Heart left ventricle (tissue), 16 donors: ENCODE measurements around the gene CIC. TPM values are rescaled to one million over a fixed set of nuclear protein-coding genes. Genes with fewer than 3 reads are reported as not detected.

ENCODE experiments used
- ATAC-seq, 4 donors: fragments of 200-7000 bp; cut with Tn5 transposase; one replicate each; pipeline ENCODE4 v1.9.1; 2020 to 2022; ENCODE audit warnings: moderate library complexity in 4 of 4, mild to moderate bottlenecking in 3 of 4, moderate number of reproducible peaks in 1 of 4
- DNase-seq, 5 donors: peaks; one replicate each; pipeline ENCODE4 v3.0.0-alpha.2; 2020
- H3K27ac ChIP-seq, 12 donors: fragments of 200-600 bp; sonication (generic) in 4 of 12; one replicate each; pipeline versions ENCODE4 v1.5.0 to v1.8.0; 2016 to 2022; ENCODE audit warnings: mild to moderate bottlenecking in 2 of 12
- H3K27me3 ChIP-seq, 9 donors: fragments of 200-600 bp; sonication (generic) in 2 of 9; one replicate each; pipeline versions ENCODE4 v1.5.1 to v1.8.0; 2016 to 2022; ENCODE audit warnings: mild to moderate bottlenecking in 3 of 9
- H3K36me3 ChIP-seq, 9 donors: fragments of 200-600 bp; sonication (generic) in 2 of 9; one replicate each; pipeline versions ENCODE4 v1.5.0 to v1.8.0; 2018 to 2022; ENCODE audit warnings: mild to moderate bottlenecking in 2 of 9
- H3K4me1 ChIP-seq, 12 donors: fragments of 200-600 bp; sonication (generic) in 4 of 12; one replicate each; pipeline versions ENCODE4 v1.5.0 to v1.8.0; 2016 to 2022; ENCODE audit warnings: mild to moderate bottlenecking in 3 of 12
- H3K4me3 ChIP-seq, 12 donors: fragments of 200-600 bp; sonication (generic) in 4 of 12; one replicate each; pipeline versions ENCODE4 v1.5.0 to v1.8.0; 2017 to 2022; ENCODE audit warnings: mild to moderate bottlenecking in 9 of 12, moderate library complexity in 4 of 12
- H3K9me3 ChIP-seq, 12 donors: fragments of 200-600 bp; sonication (generic) in 4 of 12; one replicate each; pipeline versions ENCODE4 v1.5.0 to v1.8.0; 2016 to 2022; ENCODE audit warnings: mild to moderate bottlenecking in 1 of 12
- CTCF ChIP-seq, 12 donors: fragments of 200-600 bp; sonication (generic) in 4 of 12; IDR thresholded peaks; one replicate each; pipeline versions ENCODE4 v1.5.0 to v1.8.0; 2018 to 2022; ENCODE audit warnings: antibody characterized with exemption in 12 of 12, mild to moderate bottlenecking in 5 of 12
- POLR2A ChIP-seq, 2 donors: fragments of 450-650 bp; IDR thresholded peaks; one replicate each; pipeline ENCODE4 v1.6.1; 2017; ENCODE audit warnings: antibody characterized with exemption in 2 of 2, mild to moderate bottlenecking in 2 of 2, moderate library complexity in 2 of 2
- WGBS, 4 donors: extraction: QIAGEN DNeasy Blood & Tissue Kit in 2 of 4; methylation state at CpG; one replicate each; pipeline versions ENCODE4 v1.1.5 to v1.1.7; 2013 to 2018; 5-methylcytosine and 5-hydroxymethylcytosine counted together
- intact Hi-C, 10 donors: fragments of 100-400 bp; cut with DNase I; formaldehyde crosslinking; loops; one replicate each; pipeline versions ENCODE4 v1.11.1 to v1.14.2; 2022
- polyA plus RNA-seq, 2 donors: library from polyadenylated mRNA; stranded (reverse); fragments of 200-250 nt; gene quantifications; one replicate each; pipeline ENCODE4 v1.2.3, GENCODE V29; 2013
- total RNA-seq, 9 donors: library from RNA; depleted of rRNA in 2 of 9; stranded (reverse); fragments of >200 nt in 2 of 9; fragmentation: NEBNext Ultra II Directional in 3 of 9; extraction: Animal tissue kit (Norgen Biotek cat#: 25700) in 3 of 9; gene quantifications; one replicate each; pipeline versions ENCODE4 v1.1.0 to v1.2.4, GENCODE V29; 2016 to 2023
- donor health status: ischemic (EF 13 %, LVEDD 7.1; RV severe dilation, severe dysfunction).
- donor health status: healthy with polysubstance abuse.
- donor health status: DM: no; HTN: yes; CAD: no.
- donor health status: DM: no; HTN: no; CAD: no.
- donor health status: ischemic (EF 25% LVEDD 6.9; RV normal size, moderate dysfunction).
- donor health status: ischemic (EF 25% LVEDD 5.7; RV mildly dilated, moderate dysfunction).
- donor health status: healthy.
- donor health status: DM: yes; HTN: yes; CAD: no.
- donor health status: ischemic (EF 35%, LVEDD 5.7; RV mildly dilated, moderate dysfunction).
- donor health status: nonischemic (EF 11% LVEDD 7.7; RV severe dilation, severe dysfunction).
- donor health status: DM: yes; HTN: yes; CAD: no.
- donor health status: PGD.
- donor health status: ischemic (EF 29% LVEDD 5.4; RV normal size, mild dysfunction).
- donor health status: nonischemic (EF 23%, LVEDD 6.1; RV moderate dilation, normal function).

CIC gene
- total and polyA plus RNA-seq, 11 donors, result 25.5 to 54.8 (median 31.0) TPM

DNA sequence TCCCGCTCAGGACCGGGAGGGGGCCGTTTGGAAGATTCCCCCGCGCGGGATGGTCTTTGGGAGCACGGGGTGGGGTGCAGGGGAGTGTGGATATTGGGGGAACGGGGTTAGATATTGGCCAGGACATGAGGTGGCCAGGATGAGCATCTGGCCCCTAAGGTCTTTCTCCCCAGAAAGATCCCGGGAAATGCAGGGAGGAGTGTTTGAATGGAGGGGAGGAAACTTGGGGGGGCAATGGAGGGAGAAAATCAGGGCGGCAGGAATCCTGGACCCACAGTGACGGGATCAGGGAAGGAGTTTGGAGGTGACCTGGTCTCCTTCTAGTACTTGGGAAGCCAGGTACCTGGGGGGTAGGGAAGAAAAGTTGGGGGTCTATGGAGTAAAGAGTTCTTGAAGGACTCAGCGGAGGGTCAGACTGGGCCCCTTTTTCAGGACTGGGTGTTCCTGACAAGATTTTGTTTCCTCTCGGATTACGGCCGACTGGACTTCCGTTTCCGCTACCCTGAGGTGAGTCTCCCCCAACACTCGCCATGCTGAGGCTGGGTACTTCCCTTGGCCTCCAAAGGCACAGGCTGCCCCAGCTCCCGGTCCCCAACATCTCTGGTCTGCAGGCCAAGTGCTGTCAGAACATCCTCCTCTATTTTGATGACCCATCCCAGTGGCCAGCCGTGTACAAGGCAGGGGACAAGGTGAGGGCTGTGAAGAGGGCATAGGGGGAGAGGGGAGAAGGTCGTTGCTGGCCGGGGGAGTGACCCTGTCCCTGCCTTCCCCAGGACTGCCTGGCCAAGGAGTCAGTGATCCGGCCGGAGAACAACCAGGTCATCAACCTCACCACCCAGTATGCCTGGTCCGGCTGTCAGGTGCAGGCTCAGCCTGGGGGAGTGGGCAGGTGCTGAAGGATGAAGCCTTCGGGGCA lies 45.0 kb downstream of the CIC start:
- Histone ChIP-seq H3K4me1 (peaks cover 0 to 28% (median 5%) of the 10 kb centered on the region in 12 donors), H3K9me3 (no peaks in the 10 kb centered on the region), H3K27me3 (peaks cover 0 to 33% (median 18%) of the 10 kb centered on the region in 9 donors), H3K4me3 (peak overlapping the region in 7 of 12 donors; percentile 29 to 67 (median 58)), H3K27ac (no peak overlapping the region), H3K36me3 (no peaks in the 10 kb centered on the region)
- 28 to 36% (median 31%) methylated on average over 25 to 26 of the region's 26 CpGs for WGBS, 4 donors
- intact Hi-C loops, result loop anchor here in 3 of 10 donors (5.0 to 10.0 kb wide), 2 partner anchors 179 to 187 kb away; partner anchors contain the start of gene POU2F2 (in 2 of the 3)
- no peak for DNase-seq
- ATAC-seq, result no peak
- TF ChIP-seq POLR2A (IDR thresholded peaks at IDR 0.05) (no peak), CTCF (IDR thresholded peaks at IDR 0.05) (no peak)

GRCh38 chr19:42315024-42315423 lies 46.0 kb downstream of the CIC start:
- H3K27ac ChIP-seq, result no peak overlapping the region
- no peak overlapping the region for H3K4me3 ChIP-seq
- TF ChIP-seq POLR2A (IDR thresholded peaks at IDR 0.05), result no peak
- TF ChIP-seq CTCF (IDR thresholded peaks at IDR 0.05), result no peak
- WGBS, 4 donors, result 66 to 76% (median 70%) methylated on average over 5 of the region's 5 CpGs
- no peaks in the 10 kb centered on the region for H3K36me3 ChIP-seq
- intact Hi-C loops, result loop anchor here in 2 of 10 donors (10.0 kb wide), 1 partner anchor 180 kb away; the partner anchor contains the start of gene POU2F2 (in 2 of the 2)
- DNase-seq (no peak), ATAC-seq (no peak)
- H3K27me3 ChIP-seq, result peaks cover 0 to 33% (median 18%) of the 10 kb centered on the region in 9 donors
- H3K4me1 ChIP-seq, result peaks cover 0 to 28% (median 5%) of the 10 kb centered on the region in 12 donors
- H3K9me3 ChIP-seq, result no peaks in the 10 kb centered on the region

DNA sequence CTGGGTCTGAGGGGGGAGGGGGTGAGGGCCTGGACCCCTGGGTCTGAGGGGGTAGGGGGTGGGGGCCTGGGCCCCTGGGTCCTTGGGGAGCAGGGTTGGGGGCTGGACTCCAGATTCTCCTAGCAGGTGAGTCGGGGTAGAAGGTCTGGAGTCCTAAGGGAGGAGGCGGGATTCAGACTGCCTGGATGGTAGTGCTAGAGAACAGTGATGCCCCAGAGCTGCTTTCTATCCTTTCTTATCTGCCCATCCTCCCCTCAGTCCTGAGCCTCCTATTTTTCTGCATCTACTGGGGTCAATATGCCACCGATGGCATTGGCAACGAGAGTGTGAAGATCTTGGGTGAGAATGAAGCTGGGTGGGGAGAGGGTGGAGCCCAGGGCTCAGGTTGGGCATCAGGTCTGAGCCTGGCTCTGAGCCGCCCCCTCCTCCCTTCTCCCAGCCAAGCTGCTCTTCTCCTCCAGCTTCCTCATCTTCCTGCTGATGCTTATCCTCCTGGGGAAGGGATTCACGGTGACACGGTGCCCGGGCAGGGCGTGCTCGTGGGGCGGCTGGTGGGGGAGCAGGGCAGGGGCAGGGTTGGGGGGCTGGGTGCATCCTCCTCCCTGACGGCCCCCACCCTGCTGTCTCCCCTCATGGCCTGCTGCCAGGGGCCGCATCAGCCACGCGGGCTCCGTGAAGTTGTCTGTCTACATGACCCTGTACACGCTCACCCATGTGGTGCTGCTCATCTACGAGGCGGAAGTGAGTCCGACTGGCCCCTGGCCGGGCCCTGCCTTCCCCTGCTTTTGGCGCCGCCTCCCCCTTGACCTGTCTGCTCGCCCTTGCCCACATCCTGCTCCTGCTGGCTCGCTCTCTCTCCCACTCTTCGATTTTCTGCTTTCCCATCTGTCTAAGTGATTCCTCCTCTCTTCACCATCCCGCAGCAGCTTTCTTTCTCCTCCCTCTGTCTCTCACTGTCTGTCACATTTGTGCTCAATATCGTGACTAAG lies 47.5 kb downstream of the CIC start:
- no peak for TF ChIP-seq POLR2A (IDR thresholded peaks at IDR 0.05)
- no peak for TF ChIP-seq CTCF (IDR thresholded peaks at IDR 0.05)
- DNase-seq, result peak in 2 of 5 donors; percentile 45 to 65
- ATAC-seq, result no peak
- H3K4me1 ChIP-seq, result peaks cover 0 to 28% (median 5%) of the 10 kb centered on the region in 12 donors
- no peak overlapping the region for H3K27ac ChIP-seq
- peaks cover 0 to 30% (median 15%) of the 10 kb centered on the region in 9 donors for H3K27me3 ChIP-seq
- H3K36me3 ChIP-seq, result no peaks in the 10 kb centered on the region
- no peaks in the 10 kb centered on the region for H3K9me3 ChIP-seq
- no peak overlapping the region for H3K4me3 ChIP-seq
- intact Hi-C loops, result loop anchor here in 2 of 10 donors (10.0 kb wide), 1 partner anchor 182 kb away; the partner anchor contains the start of gene POU2F2 (in 2 of the 2)
- 33 to 44% (median 35%) methylated on average over 26 to 28 of the region's 28 CpGs for WGBS, 4 donors
